Measurements from ENCODE around the gene ST7.
"Not testable (repeated sequence)": the region's sequence is repeated elsewhere in the genome, so short reads cannot be mapped to it uniquely, and the experiment has no call there.

The ST7 gene, protein sequence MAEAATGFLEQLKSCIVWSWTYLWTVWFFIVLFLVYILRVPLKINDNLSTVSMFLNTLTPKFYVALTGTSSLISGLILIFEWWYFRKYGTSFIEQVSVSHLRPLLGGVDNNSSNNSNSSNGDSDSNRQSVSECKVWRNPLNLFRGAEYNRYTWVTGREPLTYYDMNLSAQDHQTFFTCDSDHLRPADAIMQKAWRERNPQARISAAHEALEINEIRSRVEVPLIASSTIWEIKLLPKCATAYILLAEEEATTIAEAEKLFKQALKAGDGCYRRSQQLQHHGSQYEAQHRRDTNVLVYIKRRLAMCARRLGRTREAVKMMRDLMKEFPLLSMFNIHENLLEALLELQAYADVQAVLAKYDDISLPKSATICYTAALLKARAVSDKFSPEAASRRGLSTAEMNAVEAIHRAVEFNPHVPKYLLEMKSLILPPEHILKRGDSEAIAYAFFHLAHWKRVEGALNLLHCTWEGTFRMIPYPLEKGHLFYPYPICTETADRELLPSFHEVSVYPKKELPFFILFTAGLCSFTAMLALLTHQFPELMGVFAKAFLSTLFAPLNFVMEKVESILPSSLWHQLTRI

DNA sequence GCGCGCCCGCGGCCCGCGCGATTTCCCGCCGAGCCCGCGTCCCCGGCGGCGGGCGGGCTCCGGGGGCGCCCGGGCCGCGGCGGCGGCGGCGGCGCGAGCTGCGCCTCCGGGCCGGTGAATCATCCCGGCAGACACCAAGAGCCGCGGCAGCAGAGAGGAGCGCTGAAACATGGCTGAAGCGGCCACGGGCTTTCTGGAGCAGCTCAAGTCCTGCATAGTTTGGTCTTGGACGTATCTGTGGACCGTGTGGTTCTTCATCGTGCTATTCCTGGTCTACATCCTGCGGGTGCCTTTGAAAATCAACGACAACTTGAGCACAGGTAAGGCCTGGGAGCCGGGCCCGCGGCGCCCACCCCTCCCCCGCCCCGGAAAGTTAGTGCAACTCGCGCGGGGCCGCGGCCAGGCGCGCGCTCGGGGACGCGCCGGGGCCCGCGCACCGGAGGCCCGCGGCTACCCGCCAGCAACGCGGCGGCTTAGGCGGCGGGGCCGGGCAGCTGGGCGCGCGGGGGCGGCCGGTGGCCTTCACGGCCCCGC, at the start of gene ST7:
TSS of gene ST7 (plus strand) at position 130 of the 534 bp plus-strand sequence. CDS start at position 170, 40 bp downstream.
- DNase-seq (ENCODE audit: low read depth, low spot score) = peak; percentile 87

DNA sequence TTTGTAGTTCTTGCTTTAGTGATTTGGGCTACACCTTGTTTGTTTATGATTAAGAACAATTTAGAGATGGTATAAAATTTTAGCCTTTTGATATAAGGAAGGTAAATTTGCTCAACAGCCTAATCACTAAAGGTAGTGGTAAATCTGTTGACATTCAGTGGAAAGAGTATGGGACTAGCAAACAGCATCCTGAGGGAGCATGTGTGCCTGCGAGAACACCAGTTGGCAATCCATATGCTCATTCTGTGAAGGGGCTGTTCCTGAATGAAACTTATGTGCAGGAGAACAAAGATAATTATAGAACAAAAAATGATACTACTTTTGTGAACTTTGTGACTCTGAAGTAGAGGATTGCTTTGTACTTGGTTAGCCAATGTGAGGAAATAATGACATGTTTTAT, 46.9 kb upstream of the ST7 start:
- DNase-seq (ENCODE audit: low read depth, low spot score) = no peak

DNA sequence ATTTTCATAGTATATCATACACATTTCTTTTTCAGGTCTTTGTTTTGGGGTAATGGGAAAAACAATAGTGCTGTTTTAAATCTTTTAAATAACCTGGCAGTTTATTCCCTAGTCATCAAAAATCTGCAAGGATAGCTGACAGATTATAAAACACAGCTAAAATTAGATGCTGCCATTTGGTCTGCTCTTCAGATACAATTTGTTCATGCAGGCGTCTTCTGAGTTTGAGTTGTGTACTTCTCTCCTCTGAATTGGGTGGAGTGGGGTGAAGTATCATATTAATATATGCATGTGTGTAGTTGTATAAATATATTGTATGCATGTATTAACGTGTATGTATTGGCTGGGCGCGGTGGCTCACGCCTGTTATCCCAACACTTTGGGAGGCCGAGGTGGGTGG, 42.9 kb upstream of the ST7 start:
- no peak for DNase-seq (ENCODE audit: low read depth, low spot score)

DNA sequence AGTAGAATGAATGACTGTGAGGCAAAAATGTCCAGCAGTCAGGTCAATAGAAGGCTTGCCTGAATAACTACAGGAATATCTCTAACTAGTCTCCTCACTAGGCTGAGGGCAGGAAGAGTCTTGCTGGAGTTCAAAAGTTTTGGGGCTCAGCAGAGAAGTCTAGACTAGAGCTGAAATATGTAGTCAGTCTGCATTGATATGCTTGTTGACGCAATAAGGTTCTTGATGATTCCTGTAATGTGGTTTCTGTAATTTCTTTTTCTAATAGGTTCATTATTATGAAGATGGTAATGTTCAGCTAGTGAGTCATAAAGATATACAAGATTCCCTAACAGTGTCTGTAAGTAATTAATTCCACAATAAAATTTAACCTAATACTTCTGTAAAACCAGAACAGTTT, 41.5 kb upstream of the ST7 start:
- no peak for DNase-seq (ENCODE audit: low read depth, low spot score)

DNA sequence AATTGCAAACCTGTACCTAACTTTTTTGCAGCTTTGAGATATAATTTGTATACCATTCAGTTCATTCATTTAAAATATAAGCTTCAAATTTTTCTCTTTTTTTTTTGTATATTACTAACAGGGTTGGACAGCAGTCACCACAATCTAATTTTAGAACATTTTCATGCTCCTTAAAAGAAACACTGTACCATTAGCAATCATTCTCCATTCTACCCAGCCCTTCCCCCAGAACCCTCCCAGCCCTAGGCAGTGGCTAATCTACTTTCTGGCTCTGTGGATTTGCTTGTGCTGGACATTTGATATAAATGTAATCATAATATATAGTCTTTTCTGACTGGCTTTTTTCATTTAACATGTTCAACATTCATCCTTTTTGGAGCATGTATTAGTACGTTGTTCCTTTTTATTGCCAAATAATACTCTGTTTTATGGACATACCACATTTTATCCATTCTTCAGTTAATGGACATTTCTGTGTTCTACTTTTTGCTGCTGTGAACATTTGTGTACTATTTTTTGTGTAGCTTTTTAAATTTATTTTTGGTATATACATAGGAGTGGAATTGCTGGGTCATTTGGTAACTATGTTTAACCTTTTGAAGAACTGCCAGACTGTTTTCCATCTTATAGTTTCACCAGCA, 40.9 kb upstream of the ST7 start:
- no peak for DNase-seq (ENCODE audit: low read depth, low spot score)

DNA sequence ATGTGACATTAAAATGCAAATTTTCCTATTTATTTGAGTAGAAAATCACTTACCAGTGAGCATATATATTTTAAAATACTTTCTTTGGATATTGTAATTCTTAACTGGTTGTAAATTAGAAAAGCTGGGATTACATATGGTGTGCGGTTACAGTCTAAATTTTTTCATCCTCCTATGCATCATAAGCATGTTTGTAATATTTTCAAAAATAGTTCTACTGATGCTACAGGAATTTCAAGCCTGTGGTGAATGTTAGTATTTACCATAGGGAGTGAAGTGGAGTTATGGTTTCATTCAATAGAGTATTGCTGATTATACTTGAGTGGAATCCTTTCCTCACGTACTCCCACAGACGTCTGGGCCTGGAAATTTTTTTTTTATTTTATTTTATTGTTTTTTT, 34.6 kb upstream of the ST7 start:
- DNase-seq (ENCODE audit: low read depth, low spot score) = no peak

DNA sequence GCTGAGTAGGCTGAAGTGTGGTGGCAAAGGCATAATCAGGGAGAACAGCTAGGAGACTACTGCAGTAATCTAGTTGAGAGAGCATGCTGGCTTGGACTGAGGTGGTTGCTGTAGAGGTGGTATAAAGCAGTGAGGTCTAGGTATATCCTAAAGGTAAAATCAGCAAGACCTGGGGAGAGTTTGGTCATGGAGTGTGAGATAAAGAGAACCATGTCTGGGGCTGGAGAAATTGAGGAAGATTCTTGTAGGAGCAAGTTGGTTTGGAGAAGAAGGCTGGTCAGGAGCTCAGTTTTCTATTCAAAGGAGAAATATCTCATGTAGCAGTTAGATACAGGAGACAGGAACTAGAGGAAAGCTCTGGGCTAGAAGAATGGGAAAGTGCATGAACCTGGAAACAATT, 32.9 kb upstream of the ST7 start:
- no peak for DNase-seq (ENCODE audit: low read depth, low spot score)

DNA sequence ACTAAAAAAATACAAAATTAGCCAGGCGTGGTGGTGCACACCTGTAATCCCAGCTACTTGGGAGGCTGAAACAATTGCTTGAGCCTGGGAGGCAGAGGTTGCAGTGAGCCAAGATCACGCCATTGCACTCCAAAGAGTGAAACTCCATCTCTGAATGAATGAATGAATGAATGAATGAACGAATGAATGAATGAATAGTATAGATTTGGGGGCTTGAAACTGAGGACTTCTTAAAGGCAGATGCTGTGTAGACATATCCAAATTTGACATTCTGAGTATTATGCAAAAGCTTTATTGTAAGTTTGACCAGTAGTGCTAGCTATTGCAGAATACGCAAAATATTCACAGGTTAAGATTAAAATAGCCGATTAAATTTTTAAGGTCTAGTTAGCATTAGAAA, 30.8 kb upstream of the ST7 start:
- no peak for DNase-seq (ENCODE audit: low read depth, low spot score)

DNA sequence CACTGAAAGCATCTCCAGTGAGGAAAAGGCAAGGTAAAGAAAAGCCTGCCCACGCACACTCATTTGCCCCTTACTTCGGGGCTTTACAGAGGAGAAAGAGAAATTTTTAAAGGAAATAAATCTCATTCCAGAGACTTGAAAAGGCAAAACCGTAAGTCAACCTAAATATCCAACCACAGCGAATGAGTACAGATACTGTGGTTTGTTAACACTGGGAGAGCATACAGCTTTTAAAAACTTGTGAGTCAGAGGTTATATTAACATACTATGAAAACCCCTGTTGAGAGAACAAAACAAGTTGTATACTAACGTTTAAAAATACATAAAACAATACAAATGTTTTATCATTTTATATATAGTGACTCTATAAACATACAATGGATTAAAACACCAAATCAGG, 28.6 kb upstream of the ST7 start:
- peak; percentile 60 for DNase-seq (ENCODE audit: low read depth, low spot score)

DNA sequence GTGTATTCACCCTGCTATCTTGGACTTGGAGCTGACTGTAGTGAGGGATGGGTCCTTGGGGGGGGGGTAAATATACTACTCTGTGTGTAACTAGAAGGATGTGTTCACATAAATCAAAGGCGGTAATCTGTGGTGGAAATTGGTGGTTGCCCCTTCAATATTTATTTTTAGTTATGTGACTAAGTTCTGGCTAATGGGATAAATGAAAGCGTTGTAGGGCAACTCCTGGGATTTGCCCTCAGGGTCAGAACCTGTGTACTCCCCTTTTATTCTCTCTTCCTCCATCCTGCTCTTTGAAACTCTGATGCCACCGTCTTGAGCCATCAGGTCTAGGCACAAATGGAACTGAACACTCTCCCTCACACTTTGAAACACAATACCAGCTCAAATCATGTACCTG, 24.3 kb upstream of the ST7 start:
- DNase-seq (ENCODE audit: low read depth, low spot score) = no peak

DNA sequence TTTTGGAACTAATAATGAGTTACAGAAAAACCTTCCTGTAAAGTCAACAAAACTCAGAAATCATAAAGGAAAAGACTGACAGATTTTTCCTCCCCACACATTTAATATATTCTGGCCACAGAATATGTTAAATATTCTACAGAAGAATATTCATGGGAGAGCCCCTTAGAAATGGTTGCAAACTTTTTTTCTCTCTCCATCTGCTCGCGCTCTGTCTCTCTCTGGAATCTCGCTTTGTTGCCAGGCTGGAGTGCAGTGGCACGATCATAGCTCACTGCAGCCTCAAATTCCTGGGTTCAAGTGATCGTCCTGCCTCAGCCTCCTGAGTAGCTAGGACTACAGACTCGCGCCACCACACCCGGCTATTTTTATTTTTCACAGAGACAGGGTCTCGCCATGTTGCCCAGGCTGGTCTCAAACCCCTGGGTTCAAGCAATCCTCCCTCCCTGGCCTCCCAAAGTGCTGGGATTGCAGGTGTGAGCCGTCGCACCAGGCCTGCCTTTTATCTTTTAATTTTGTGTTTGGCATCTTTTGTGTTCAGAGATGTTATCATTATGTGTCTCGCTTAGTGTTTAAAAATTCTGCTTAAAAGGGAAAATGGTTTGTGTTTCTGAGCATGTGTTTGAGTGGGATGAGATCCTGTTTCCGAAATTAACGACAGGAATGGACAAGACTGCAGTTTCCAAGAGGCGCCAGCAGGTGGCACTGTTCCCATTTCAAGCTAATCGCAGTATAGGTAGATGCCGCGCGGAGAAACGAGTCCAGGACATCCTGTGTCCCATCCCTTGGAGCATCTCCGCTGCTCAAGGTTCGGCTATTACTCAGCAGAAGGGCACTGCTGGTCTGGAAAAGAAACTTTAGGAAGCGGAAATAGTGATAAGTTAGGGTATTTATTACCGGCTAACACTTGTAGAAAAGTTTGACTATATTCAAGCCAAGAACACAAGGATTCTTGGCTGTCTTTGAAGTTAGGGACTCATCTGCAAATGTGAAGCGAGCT, 23.1 kb upstream of the ST7 start:
- peak; percentile 83 for DNase-seq (ENCODE audit: low read depth, low spot score)

DNA sequence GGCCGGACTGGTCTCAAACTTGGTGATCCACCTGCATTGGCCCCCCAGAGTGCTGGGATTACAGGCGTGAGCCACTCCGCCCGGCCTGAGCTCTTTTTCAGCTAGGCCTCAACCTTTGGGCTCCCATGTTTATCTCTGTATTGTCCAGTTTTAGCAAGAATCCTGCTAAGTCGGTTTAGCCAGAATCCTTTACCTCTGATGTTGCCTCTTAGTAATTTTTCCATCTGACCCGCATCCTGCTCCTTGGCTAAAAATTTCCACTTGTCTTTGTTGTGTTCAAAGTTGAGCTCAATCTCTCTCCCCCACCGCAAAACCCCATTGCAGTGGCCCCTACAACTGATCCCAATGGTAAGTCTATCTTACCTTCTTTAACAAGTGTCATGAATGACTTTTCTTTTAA, 20.7 kb upstream of the ST7 start:
- no peak for DNase-seq (ENCODE audit: low read depth, low spot score)

DNA sequence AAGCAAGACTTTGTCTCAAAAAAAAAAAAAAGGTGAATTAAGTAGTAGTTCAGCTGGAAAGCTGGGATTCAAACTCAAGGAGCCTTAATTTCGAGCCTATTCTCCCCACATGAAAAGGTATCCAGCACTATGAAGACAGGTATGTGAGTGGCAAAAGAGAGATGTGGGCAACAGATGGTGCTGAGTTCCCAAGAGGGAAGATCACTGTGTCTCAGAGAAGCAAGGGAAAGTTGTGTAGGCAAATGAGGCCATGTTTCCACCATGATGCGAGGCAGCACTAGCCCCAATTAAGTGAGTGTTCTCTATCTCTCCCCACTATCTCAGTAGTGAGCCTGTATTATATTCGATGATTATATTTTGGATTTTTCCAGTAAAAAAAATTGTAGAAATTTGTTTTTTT, 19.8 kb upstream of the ST7 start:
- DNase-seq (ENCODE audit: low read depth, low spot score) = no peak

DNA sequence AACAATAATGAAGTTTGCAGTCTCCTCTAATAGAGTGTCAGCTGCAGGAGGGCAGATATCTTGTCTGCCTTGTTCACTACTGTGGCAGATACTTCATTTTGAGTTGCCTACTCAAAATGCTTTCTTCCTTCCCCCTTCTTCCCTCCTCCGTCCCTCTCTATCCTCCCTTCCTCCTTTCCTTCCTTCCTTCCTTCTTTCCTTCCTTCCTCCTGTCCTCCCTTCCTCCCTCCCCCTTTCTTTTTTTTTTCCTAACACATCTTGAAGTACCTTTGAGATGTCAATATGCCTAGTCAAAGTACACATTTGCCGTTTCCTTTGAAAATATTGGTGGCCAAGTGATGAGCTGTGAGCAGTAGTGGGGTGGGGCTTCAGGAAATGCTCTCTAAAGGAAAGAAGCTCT, 18.7 kb upstream of the ST7 start:
- no peak for DNase-seq (ENCODE audit: low read depth, low spot score)

DNA sequence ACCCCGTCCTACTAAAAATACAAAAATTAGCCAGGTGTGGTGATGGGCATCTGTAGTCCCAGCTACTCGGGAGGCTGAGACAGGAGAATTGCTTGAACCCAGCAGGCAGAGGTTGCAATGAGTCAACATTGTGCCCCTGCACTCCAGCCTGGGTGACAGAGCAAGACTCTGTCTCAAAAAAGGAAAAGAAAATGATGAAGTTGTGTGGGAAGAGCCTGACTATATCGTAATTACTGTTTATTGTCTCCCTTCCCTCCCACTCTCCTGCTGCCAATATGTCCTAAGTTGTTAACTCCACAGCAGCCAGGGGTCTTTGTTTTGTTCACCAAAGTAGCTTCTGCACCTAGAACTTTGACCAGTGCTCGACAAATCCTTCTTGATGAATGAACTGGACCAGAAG, 16.5 kb upstream of the ST7 start:
- not testable (repeated sequence) for DNase-seq (ENCODE audit: low read depth, low spot score)

DNA sequence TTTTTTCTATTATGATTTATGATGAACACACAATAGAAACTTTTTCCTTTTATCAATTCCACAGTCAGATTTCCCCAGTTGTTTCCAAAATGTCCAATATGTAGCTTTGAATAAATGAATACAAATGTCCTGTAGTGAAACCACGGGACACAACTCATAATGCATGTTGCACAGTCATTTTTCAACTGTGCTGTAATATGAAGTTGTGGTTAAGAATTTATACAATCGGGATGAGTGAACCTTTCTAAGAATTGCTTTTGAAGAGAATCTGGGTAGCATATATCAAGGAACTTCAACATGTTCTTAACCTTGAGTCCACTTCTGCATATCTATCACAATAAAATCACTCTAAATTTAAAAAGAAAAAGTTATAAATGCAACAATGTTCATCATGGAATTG, 14.6 kb upstream of the ST7 start:
- no peak for DNase-seq (ENCODE audit: low read depth, low spot score)

DNA sequence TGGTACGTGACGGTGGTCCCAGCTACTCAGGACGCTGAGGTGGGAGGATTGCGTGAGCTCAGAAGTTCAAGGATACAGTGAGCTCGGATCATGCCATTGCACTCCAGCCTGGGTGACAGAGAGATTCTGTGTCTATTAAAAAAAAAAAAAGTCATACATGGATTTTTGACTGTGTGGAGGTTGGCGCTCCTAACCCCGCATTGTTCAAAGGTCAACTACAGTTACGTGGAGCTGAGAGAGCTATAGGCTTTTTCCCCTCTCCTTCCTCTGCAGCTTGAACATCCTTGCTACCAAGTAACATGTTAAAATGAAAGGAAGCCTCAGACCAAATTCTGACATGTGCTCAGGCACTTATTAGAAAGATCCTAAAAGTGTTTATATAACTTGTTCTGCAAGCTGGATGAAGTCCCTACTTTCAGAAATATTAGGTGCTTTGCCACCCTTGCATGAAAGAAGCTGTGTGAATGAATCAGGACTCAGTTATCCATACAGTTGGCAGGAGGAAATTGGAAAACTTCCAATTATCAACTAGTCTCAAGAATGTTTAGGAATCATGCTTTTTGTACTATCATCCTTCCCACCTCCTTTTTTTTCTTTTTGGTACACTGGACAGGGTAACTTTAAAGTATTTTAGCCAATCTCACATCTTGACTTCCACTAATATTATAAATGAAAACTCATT, 12.5 kb upstream of the ST7 start:
- DNase-seq (ENCODE audit: low read depth, low spot score) = no peak

DNA sequence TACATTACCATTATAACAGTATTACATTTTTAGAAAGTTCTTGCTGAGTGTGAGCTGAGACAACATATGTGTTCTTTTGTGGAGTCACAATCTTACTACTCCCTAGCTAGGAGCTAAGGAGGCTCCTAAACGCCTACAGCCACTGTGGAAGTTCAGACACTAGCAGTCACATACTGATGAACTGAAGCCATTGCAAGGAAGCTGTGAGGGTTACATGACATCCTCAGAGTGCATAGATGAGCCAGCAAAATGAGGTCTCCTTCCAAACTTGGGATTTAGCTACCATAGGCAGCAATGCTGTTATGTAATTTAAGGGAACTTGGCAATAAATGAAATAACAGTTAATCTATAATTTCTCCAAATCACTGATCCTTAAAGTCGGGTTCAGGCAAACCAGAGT, 10.8 kb upstream of the ST7 start:
- DNase-seq (ENCODE audit: low read depth, low spot score) = no peak

DNA sequence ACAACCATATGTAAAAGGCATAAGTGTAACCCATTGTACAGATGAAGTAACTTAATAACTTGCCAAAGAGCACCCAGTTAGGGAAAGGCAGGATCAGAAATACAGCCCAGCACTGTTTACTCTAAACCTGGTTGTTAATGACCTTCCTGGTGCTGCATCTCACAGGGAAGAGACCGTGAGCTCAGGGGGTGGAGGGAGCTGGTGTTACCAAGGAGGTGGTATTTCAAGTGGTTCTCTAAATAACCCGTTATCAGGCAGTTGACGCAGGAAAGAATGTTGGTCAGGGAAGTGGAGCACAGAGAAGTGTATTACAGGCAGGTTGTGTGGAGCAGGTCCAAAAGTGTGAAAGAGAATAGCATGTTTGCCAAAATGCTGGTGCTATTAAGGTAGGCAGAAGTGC, 4.4 kb upstream of the ST7 start:
- peak; percentile 55 for DNase-seq (ENCODE audit: low read depth, low spot score)

DNA sequence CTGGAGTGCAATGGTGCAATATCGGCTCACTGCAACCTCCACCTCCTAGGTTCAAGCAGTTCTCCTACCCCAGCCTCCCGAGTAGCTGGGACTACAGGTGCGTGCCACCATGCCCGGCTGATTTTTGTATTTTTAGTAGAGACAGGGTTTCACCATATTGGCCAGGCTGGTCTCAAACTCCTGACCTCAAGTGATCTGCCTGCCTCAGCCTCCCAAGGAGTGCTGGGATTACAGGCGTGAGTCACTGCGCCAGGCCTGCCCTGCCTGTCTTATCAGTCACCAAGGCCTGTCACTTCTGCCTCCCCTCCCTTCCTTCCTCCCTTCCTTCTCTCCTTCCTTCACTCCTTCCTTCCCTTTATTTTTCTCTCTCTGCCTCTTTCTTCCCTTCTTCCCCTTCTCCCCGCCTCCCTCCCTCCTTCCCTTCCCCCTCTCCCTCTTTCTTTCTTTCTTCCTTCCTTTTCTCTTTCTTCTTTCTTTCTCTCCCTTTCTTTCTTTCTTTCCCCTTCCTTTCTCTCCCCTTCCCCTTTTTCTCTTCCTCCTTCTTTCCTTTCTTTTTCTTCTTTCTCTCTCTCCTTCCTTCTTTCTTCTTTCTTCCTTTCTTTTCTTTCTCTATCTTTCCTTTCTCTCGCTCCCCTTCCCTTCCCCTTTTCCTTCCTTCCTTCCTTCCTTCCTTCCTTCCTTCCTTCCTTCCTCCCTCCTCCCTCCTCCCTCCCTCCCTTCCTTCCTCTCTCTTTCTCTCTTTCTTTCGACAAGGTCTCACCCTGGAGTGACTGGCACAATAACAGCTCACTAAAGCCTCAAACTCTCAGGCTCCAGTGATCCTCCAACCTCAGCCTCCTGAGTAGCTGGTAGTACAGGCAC, 3.1 kb upstream of the ST7 start:
- no peak for DNase-seq (ENCODE audit: low read depth, low spot score)
